Fibroblast of mammary gland (primary cell): Measurements from ENCODE around the gene SUFU.

Experiments used
- DNase-seq: peaks from one replicate; pipeline ENCODE4 v3.0.0-alpha.2; 2010; ENCODE audit warnings: low read depth
- H3K4me3 ChIP-seq: 2 replicates; pipeline ENCODE4 v1.5.1; 2011; ENCODE audit warnings: low read depth, mild to moderate bottlenecking, low read length, moderate library complexity; ENCODE audit not compliant: control insufficient read depth
- CTCF ChIP-seq: conservative IDR thresholded peaks from 2 replicates; pipeline ENCODE4 v1.5.1; 2011; ENCODE audit warnings: low read depth, low read length, inconsistent platforms; ENCODE audit not compliant: control insufficient read depth, insufficient read depth

The SUFU gene

GRCh38 chr10:102641402-102641801 lies 137.6 kb downstream of the SUFU start:
- no peak for TF ChIP-seq CTCF
- H3K4me3 ChIP-seq, result peak overlapping the region; percentile 91
- DNase-seq, result no peak

- DNase-seq, result peak; percentile 94
- H3K4me3 ChIP-seq, result peak overlapping the region; percentile 91
- TF ChIP-seq CTCF, result no peak
Measured at GRCh38 chr10:102641880-102642735, 138.3 kb downstream of the SUFU start.

GRCh38 chr10:102642736-102643335 lies 139.1 kb downstream of the SUFU start:
- peak; percentile 62 for DNase-seq
- peak overlapping the region; percentile 91 for H3K4me3 ChIP-seq
- no peak for TF ChIP-seq CTCF

GRCh38 chr10:102643336-102644065 lies 139.7 kb downstream of the SUFU start:
- peak overlapping the region; percentile 91 for H3K4me3 ChIP-seq
- peak; percentile 69 for DNase-seq
- no peak for TF ChIP-seq CTCF

GRCh38 chr10:102644066-102644645 lies 140.4 kb downstream of the SUFU start, which contains the start of gene TRIM8:
Gene TRIM8 (plus strand): TSS chr10:102644479. CDS start chr10:102644618, 139 bp downstream.
- TF ChIP-seq CTCF, result no peak
- DNase-seq, result peak; percentile 31
- H3K4me3 ChIP-seq, result peak within 1 kb of the TSS; percentile 91

GRCh38 chr10:102644646-102645387 lies 141.0 kb downstream of the SUFU start:
- peak; percentile 62 for DNase-seq
- H3K4me3 ChIP-seq, result peak overlapping the region; percentile 91
- no peak for TF ChIP-seq CTCF
